Right lobe of liver (tissue), 4 donors: Measurements from ENCODE around the gene CARMIL1.
"Not testable (repeated sequence)": the region's sequence is repeated elsewhere in the genome, so short reads cannot be mapped to it uniquely, and the experiment has no call there.

Source experiments
- POLR2A ChIP-seq: fragments of 450-650 bp; IDR thresholded peaks from one replicate; pipeline ENCODE4 v1.6.1; 2017; ENCODE audit warnings: antibody characterized with exemption, mild to moderate bottlenecking
- TF ChIP-seq, protein P1 (sequence below), 4 donors: fragments of 200-600 bp in 3 of 4; fragments of 450-650 bp in 1 of 4; IDR thresholded peaks; one replicate each; pipeline versions ENCODE4 v1.5.1 to v1.8.0; 2016 to 2022; ENCODE audit warnings: antibody characterized with exemption in 4 of 4, mild to moderate bottlenecking in 2 of 4
- donor health status: DM: no; HTN: no; CAD: no.
- donor health status: DM: no; HTN: no; CAD: no.
- donor health status: DM: no; HTN: yes; CAD: no.

GRCh38 chr6:25586119-25586518 is 306.9 kb downstream of the CARMIL1 start:
- TF ChIP-seq, protein P1, sequence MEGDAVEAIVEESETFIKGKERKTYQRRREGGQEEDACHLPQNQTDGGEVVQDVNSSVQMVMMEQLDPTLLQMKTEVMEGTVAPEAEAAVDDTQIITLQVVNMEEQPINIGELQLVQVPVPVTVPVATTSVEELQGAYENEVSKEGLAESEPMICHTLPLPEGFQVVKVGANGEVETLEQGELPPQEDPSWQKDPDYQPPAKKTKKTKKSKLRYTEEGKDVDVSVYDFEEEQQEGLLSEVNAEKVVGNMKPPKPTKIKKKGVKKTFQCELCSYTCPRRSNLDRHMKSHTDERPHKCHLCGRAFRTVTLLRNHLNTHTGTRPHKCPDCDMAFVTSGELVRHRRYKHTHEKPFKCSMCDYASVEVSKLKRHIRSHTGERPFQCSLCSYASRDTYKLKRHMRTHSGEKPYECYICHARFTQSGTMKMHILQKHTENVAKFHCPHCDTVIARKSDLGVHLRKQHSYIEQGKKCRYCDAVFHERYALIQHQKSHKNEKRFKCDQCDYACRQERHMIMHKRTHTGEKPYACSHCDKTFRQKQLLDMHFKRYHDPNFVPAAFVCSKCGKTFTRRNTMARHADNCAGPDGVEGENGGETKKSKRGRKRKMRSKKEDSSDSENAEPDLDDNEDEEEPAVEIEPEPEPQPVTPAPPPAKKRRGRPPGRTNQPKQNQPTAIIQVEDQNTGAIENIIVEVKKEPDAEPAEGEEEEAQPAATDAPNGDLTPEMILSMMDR (IDR thresholded peaks at IDR 0.05), result not testable (repeated sequence)
- TF ChIP-seq POLR2A, result not testable (repeated sequence)
